ENCODE results near the gene KCNQ1. TPM values are rescaled to one million over a fixed set of nuclear protein-coding genes. Genes with fewer than 3 reads are reported as not detected.

Gene KCNQ1
- total RNA-seq, 1 experiment from 2014 or later: 10.7 TPM

DNA sequence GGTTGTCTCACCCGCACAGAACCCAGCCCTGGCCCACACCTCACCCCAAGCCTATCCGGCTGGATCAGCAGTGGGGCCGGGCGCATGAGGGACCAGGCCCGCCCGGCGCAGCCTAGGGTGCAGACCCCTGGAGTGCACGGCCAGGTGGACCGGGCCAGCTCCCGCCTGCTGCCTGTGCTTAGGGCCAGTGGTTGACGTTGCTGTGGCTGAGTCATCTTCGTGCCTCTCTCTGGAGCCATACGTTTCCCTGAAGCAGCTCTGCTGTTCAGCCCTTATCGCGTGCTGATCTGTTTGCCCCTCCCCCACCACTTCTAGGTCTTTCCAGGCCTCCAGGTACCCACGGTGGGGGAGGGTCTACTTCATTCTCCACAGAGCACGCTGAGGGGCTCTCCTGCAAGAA is 401.2 kb downstream of the KCNQ1 start:
- Histone ChIP-seq H3K9me3 (ENCODE audit: control insufficient read depth in 1 of 2, insufficient read depth in 1 of 2, low read depth in 1 of 2, low read length in 2 of 2) (no peaks in the 10 kb centered on the region), H3K79me2 (ENCODE audit: insufficient read depth, low read length) (no peaks in the 10 kb centered on the region), H3K4me1 (ENCODE audit: control insufficient read depth in 1 of 2, insufficient read depth in 2 of 2, low read length in 2 of 2) (peaks cover 0 to 19% of the 10 kb centered on the region in 2 experiments; a peak in 3 of 4 replicates), H3K4me2 (ENCODE audit: low read length) (no peak overlapping the region), H4K20me1 (ENCODE audit: insufficient read depth) (no peaks in the 10 kb centered on the region), H3K36me3 (ENCODE audit: control insufficient read depth in 1 of 2, insufficient read depth in 2 of 2, low read length in 2 of 2) (no peaks in the 10 kb centered on the region), H3K9ac (ENCODE audit: low read length) (no peak overlapping the region), H3K27ac (ENCODE audit: low read depth, low read length) (no peak overlapping the region), H3K27me3 (ENCODE audit: insufficient read depth, low read length) (no peaks in the 10 kb centered on the region), H3K4me3 (replicated peaks in 1 of 2; ENCODE audit: low read depth in 1 of 2, low read length in 2 of 2) (no peak overlapping the region), H3K9me2 (ENCODE audit: insufficient read depth) (no peaks in the 10 kb centered on the region), H2AFZ (ENCODE audit: low read depth, low read length, poor library complexity, severe bottlenecking) (no peak overlapping the region)
- no peak for DNase-seq (ENCODE audit: low read depth, low spot score)
- ChIA-PET RAD21 (ENCODE audit: low non-redundant PET in 1 of 2, low total read pairs in 2 of 2, uncharacterized antibody in 2 of 2, unreplicated experiment in 2 of 2) (no interaction called here), CTCF (no interaction called here), POLR2A (no interaction called here)
- intact Hi-C loops (cut with micrococcal nuclease): no loop called here
- ATAC-seq: no peak
- TF ChIP-seq SIN3A (IDR thresholded peaks at IDR 0.05; ENCODE audit: low read depth) (no peak), ZNF274 (IDR thresholded peaks at IDR 0.05; ENCODE audit: low read depth, low read length) (no peak), EZH2 (IDR thresholded peaks at IDR 0.05) (no peak), ZFX (IDR thresholded peaks at IDR 0.05) (no peak), JUND (IDR thresholded peaks at IDR 0.05) (no peak), EZH2phosphoT487 (IDR thresholded peaks at IDR 0.05; ENCODE audit: borderline replicate concordance) (no peak), SP1 (IDR thresholded peaks at IDR 0.05; ENCODE audit: low read depth) (no peak), RAD21 (IDR thresholded peaks at IDR 0.05; ENCODE audit: low read depth) (no peak), POLR2AphosphoS5 (IDR thresholded peaks at IDR 0.05; ENCODE audit: low read depth, low read length) (no peak), TCF7L2 (IDR thresholded peaks at IDR 0.05; ENCODE audit: borderline replicate concordance, extremely low read depth, insufficient read depth, insufficient read length) (no peak)
- TF ChIP-seq, protein P1, sequence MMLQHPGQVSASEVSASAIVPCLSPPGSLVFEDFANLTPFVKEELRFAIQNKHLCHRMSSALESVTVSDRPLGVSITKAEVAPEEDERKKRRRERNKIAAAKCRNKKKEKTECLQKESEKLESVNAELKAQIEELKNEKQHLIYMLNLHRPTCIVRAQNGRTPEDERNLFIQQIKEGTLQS (IDR thresholded peaks at IDR 0.05): no peak
- BruUV-seq (replicated peaks): no TSS peak

DNA sequence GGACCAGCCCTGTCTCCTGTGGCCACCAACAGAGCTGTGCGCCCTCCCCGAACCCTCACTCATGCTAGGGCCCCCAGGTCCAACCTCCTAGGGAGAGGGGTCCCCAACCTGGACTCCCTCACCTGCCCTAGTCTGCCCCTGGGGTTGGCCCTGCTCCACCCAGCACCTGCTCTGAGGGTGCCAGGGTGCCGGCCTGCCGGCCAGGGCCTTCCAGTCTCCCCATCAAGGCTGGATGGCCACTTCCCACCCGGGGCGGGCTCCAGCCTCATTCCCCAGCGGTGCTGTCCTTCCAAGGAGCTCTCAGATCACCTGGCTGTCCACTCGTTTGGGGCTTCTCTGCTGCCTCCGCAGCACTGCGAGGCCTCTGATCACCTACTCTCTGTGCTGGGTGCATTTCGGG is 401.7 kb downstream of the KCNQ1 start:
- Histone ChIP-seq H3K27ac (ENCODE audit: low read depth, low read length) (no peak overlapping the region), H3K79me2 (ENCODE audit: insufficient read depth, low read length) (no peaks in the 10 kb centered on the region), H3K9me2 (ENCODE audit: insufficient read depth) (no peaks in the 10 kb centered on the region), H3K4me1 (ENCODE audit: control insufficient read depth in 1 of 2, insufficient read depth in 2 of 2, low read length in 2 of 2) (peaks cover 0 to 20% of the 10 kb centered on the region in 2 experiments; a peak in 3 of 4 replicates), H3K4me2 (ENCODE audit: low read length) (no peak overlapping the region), H3K9ac (ENCODE audit: low read length) (no peak overlapping the region), H3K4me3 (replicated peaks in 1 of 2; ENCODE audit: low read depth in 1 of 2, low read length in 2 of 2) (no peak overlapping the region), H3K27me3 (ENCODE audit: insufficient read depth, low read length) (no peaks in the 10 kb centered on the region), H3K36me3 (ENCODE audit: control insufficient read depth in 1 of 2, insufficient read depth in 2 of 2, low read length in 2 of 2) (no peaks in the 10 kb centered on the region), H2AFZ (ENCODE audit: low read depth, low read length, poor library complexity, severe bottlenecking) (no peak overlapping the region), H4K20me1 (ENCODE audit: insufficient read depth) (no peaks in the 10 kb centered on the region), H3K9me3 (ENCODE audit: control insufficient read depth in 1 of 2, insufficient read depth in 1 of 2, low read depth in 1 of 2, low read length in 2 of 2) (no peaks in the 10 kb centered on the region)
- ChIA-PET POLR2A (no interaction called here), CTCF (no interaction called here), RAD21 (ENCODE audit: low non-redundant PET in 1 of 2, low total read pairs in 2 of 2, uncharacterized antibody in 2 of 2, unreplicated experiment in 2 of 2) (no interaction called here)
- no TSS peak for BruUV-seq (replicated peaks)
- intact Hi-C loops (cut with micrococcal nuclease): no loop called here
- TF ChIP-seq ZNF274 (IDR thresholded peaks at IDR 0.05; ENCODE audit: low read depth, low read length) (no peak), TCF7L2 (IDR thresholded peaks at IDR 0.05; ENCODE audit: borderline replicate concordance, extremely low read depth, insufficient read depth, insufficient read length) (no peak)
- TF ChIP-seq, protein P2, sequence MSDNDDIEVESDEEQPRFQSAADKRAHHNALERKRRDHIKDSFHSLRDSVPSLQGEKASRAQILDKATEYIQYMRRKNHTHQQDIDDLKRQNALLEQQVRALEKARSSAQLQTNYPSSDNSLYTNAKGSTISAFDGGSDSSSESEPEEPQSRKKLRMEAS (IDR thresholded peaks at IDR 0.05): no peak
- TF ChIP-seq, protein P1 (IDR thresholded peaks at IDR 0.05): no peak
- no peak for DNase-seq (ENCODE audit: low read depth, low spot score)
- no peak for ATAC-seq
